H1 (cell line): ENCODE measurements around the gene PRKAR2A. TPM values are rescaled to one million over a fixed set of nuclear protein-coding genes. Genes with fewer than 3 reads are reported as not detected.
A peak's percentile ranks its signal among the peaks of the same experiment; 100 is the strongest.

ENCODE experiments used
- CTCF ChIA-PET: fragments of 300-600 bp; sonication (Branson Sonifier 250); formaldehyde crosslinking; loops from one replicate; lab custom pipeline; 2021; ENCODE audit not compliant: partially characterized antibody; lab: Charles Lee
- POLR2A ChIA-PET: fragments of 300-600 bp; sonication (Branson Sonifier 250); formaldehyde crosslinking; loops from one replicate; lab custom pipeline; 2021; ENCODE audit warnings: inconsistent platforms; ENCODE audit not compliant: partially characterized antibody; lab: Charles Lee
- DNase-seq, 2 experiments: peaks; one replicate each; pipeline versions ENCODE4 v3.0.0 to v3.0.0-alpha.2; 2010 to 2022; ENCODE audit warnings: low spot score in 2 of 2, low read depth in 1 of 2, mixed read lengths in 1 of 2
- FAIRE-seq: peaks from 2 replicates; lab custom pipeline; 2011; peaks lifted over from hg19 to GRCh38; lab: Jason Lieb, UNC
- H2AFZ ChIP-seq: 2 replicates; pipeline ENCODE4 v1.8.1; 2012; ENCODE audit warnings: low read length, inconsistent platforms
- H2AK5ac ChIP-seq: 2 replicates; pipeline ENCODE4 v1.6.1; 2013; ENCODE audit warnings: low read depth, low read length
- H2BK120ac ChIP-seq: replicated peaks from 2 replicates; pipeline ENCODE3; 2013; ENCODE audit warnings: low read depth, low read length, inconsistent platforms
- H2BK12ac ChIP-seq: 2 replicates; pipeline ENCODE4 v1.6.1; 2013; ENCODE audit warnings: low read depth, low read length
- H2BK15ac ChIP-seq: 2 replicates; pipeline ENCODE4 v1.6.1; 2013; ENCODE audit warnings: low read length
- H2BK20ac ChIP-seq: 2 replicates; pipeline ENCODE4 v1.6.1; 2013; ENCODE audit warnings: low read length
- H2BK5ac ChIP-seq: 2 replicates; pipeline ENCODE4 v1.6.1; 2013; ENCODE audit warnings: low read depth, low read length
- H3K14ac ChIP-seq: 2 replicates; pipeline ENCODE4 v1.6.1; 2013; ENCODE audit warnings: inconsistent platforms; ENCODE audit not compliant: insufficient read length
- H3K18ac ChIP-seq: 2 replicates; pipeline ENCODE4 v1.6.1; 2013; ENCODE audit warnings: low read length; ENCODE audit errors: extremely low read depth
- H3K23ac ChIP-seq: 2 replicates; pipeline ENCODE4 v1.6.1; 2013; ENCODE audit warnings: inconsistent platforms; ENCODE audit not compliant: insufficient read length
- H3K23me2 ChIP-seq: 2 replicates; pipeline ENCODE4 v1.6.1; 2013; ENCODE audit warnings: low read depth, low read length
- H3K27ac ChIP-seq: 2 replicates; pipeline ENCODE4 v1.6.1; 2011; ENCODE audit warnings: low read depth, low read length, inconsistent platforms
- H3K27me3 ChIP-seq, 4 experiments: replicated peaks in 1 of 4; 1 replicate in 1 of 4; 2 replicates in 3 of 4; pipeline versions ENCODE4 v1.6.1 to v1.8.1; 2011 to 2013; ENCODE audit warnings: low read length in 3 of 4, mild to moderate bottlenecking in 3 of 4, inconsistent platforms in 2 of 4, mixed read lengths in 2 of 4, moderate library complexity in 1 of 4; ENCODE audit not compliant: control insufficient read depth in 3 of 4, insufficient read depth in 3 of 4; ENCODE audit errors: extremely low read depth in 1 of 4
- H3K36me3 ChIP-seq, 4 experiments: 2 replicates each; pipeline versions ENCODE4 v1.6.1 to v1.8.1; 2011 to 2013; ENCODE audit warnings: mild to moderate bottlenecking in 4 of 4, low read length in 3 of 4, moderate library complexity in 2 of 4, control low read depth in 1 of 4, inconsistent platforms in 1 of 4; ENCODE audit not compliant: insufficient read depth in 4 of 4, control insufficient read depth in 2 of 4
- H3K4ac ChIP-seq: replicated peaks from 2 replicates; pipeline ENCODE3; 2013; ENCODE audit warnings: low read length, low read depth, mixed read lengths, inconsistent platforms; ENCODE audit not compliant: insufficient read length
- H3K4me1 ChIP-seq, 4 experiments: replicated peaks in 1 of 4; 1 replicate in 1 of 4; 2 replicates in 3 of 4; pipeline versions ENCODE4 v1.6.1 to v1.8.1; 2011 to 2013; ENCODE audit warnings: low read length in 3 of 4, inconsistent platforms in 2 of 4, mixed read lengths in 1 of 4; ENCODE audit not compliant: insufficient read depth in 4 of 4, control insufficient read depth in 3 of 4
- H3K4me2 ChIP-seq, 2 experiments: 2 replicates each; pipeline versions ENCODE4 v1.6.1 to v1.8.1; 2011 to 2013; ENCODE audit warnings: low read depth in 2 of 2, low read length in 2 of 2, control low read depth in 1 of 2, inconsistent platforms in 1 of 2, mild to moderate bottlenecking in 1 of 2; ENCODE audit not compliant: insufficient read depth in 1 of 2
- H3K4me3 ChIP-seq, 4 experiments: fragments of 200-600, 300-600 bp in 1 of 4; sonication (generic), shearing (Covaris generic), sonication (Bioruptor Twin) in 1 of 4; 2 replicates each; pipeline versions ENCODE4 v1.5.1 to v1.8.1; 2011 to 2016; ENCODE audit warnings: low read length in 4 of 4, low read depth in 3 of 4, control low read depth in 2 of 4, inconsistent platforms in 2 of 4, mild to moderate bottlenecking in 2 of 4, mixed read lengths in 1 of 4, moderate library complexity in 1 of 4; ENCODE audit not compliant: insufficient read depth in 2 of 4; ENCODE audit errors: extremely low read depth in 1 of 4
- H3K56ac ChIP-seq: replicated peaks from 2 replicates; pipeline ENCODE3; 2013; ENCODE audit warnings: low read depth, mild to moderate bottlenecking, mixed read lengths, low read length, inconsistent platforms; ENCODE audit not compliant: insufficient read length
- H3K79me1 ChIP-seq: 2 replicates; pipeline ENCODE4 v1.6.1; 2013; ENCODE audit warnings: low read depth, low read length, control low read depth
- H3K79me2 ChIP-seq, 2 experiments: 2 replicates each; pipeline versions ENCODE4 v1.6.1 to v1.8.1; 2012 to 2013; ENCODE audit warnings: low read length in 2 of 2, mild to moderate bottlenecking in 2 of 2, inconsistent platforms in 1 of 2; ENCODE audit not compliant: insufficient read depth in 2 of 2, control insufficient read depth in 1 of 2
- H3K9ac ChIP-seq, 4 experiments: replicated peaks in 1 of 4; 1 replicate in 1 of 4; 2 replicates in 3 of 4; pipeline versions ENCODE4 v1.6.1 to v1.8.1; 2011 to 2013; ENCODE audit warnings: low read depth in 3 of 4, low read length in 3 of 4, control low read depth in 2 of 4, mild to moderate bottlenecking in 2 of 4, moderate library complexity in 2 of 4, inconsistent platforms in 1 of 4; ENCODE audit errors: extremely low read depth in 1 of 4
- H3K9me3 ChIP-seq, 2 experiments: 2 replicates each; pipeline versions ENCODE4 v1.6.1 to v1.8.1; 2012 to 2013; ENCODE audit warnings: mild to moderate bottlenecking in 2 of 2, moderate library complexity in 2 of 2, control low read depth in 1 of 2, inconsistent platforms in 1 of 2, low read depth in 1 of 2, low read length in 1 of 2, mixed read lengths in 1 of 2; ENCODE audit not compliant: insufficient read depth in 2 of 2
- H4K20me1 ChIP-seq, 2 experiments: replicated peaks in 1 of 2; 2 replicates each; pipeline versions ENCODE3 to v1.8.1; 2011 to 2013; ENCODE audit warnings: inconsistent platforms in 2 of 2, low read length in 2 of 2, mild to moderate bottlenecking in 1 of 2; ENCODE audit not compliant: insufficient read depth in 2 of 2, control insufficient read depth in 1 of 2
- H4K5ac ChIP-seq: 2 replicates; pipeline ENCODE4 v1.6.1; 2013; ENCODE audit warnings: low read length, low read depth, mixed read lengths, inconsistent platforms; ENCODE audit not compliant: insufficient read length
- H4K8ac ChIP-seq: 2 replicates; pipeline ENCODE4 v1.8.0; 2013; ENCODE audit warnings: mild to moderate bottlenecking, moderate library complexity, low read length, inconsistent platforms; ENCODE audit not compliant: insufficient read depth; ENCODE audit errors: extremely low read depth
- H4K91ac ChIP-seq: replicated peaks from 2 replicates; pipeline ENCODE3; 2013; ENCODE audit warnings: low read length, mixed read lengths, inconsistent platforms; ENCODE audit not compliant: insufficient read length
- BACH1 ChIP-seq: IDR thresholded peaks from 2 replicates; pipeline ENCODE4 v1.6.1; 2012; ENCODE audit warnings: low read length, improper control_type of control experiment
- FOSL1 ChIP-seq: IDR thresholded peaks from 2 replicates; pipeline ENCODE4 v1.6.1; 2011; ENCODE audit warnings: mild to moderate bottlenecking, low read depth, low read length, moderate library complexity; ENCODE audit not compliant: insufficient read depth
- NANOG ChIP-seq: IDR thresholded peaks from 2 replicates; pipeline ENCODE4 v1.6.1; 2011; ENCODE audit warnings: low read length, low read depth, mild to moderate bottlenecking, inconsistent platforms; ENCODE audit not compliant: insufficient read depth, poor library complexity, severe bottlenecking
- SP4 ChIP-seq: IDR thresholded peaks from 2 replicates; pipeline ENCODE4 v1.6.1; 2012; ENCODE audit warnings: low read length, inconsistent platforms
- SUZ12 ChIP-seq: fragments of 200-600 bp; sonication (generic); IDR thresholded peaks from 2 replicates; pipeline ENCODE4 v1.6.1; 2012; ENCODE audit warnings: mild to moderate bottlenecking, inconsistent platforms, low read length, moderate library complexity, mixed read lengths
- WGBS, 2 experiments: shearing (Covaris generic) in 1 of 2; methylation state at CpG; one replicate each; pipeline versions ENCODE4 v1.1.6 to v1.1.7; 2013 to 2015; ENCODE audit warnings: low lambda C conversion rate in 2 of 2, mixed read lengths in 2 of 2, inconsistent platforms in 1 of 2, low coverage in 1 of 2, missing lambda C conversion rate in 1 of 2; ENCODE audit not compliant: insufficient replicate concordance in 2 of 2, insufficient coverage in 1 of 2, insufficient read length in 1 of 2; ENCODE audit errors: extremely low coverage in 1 of 2, missing lambda C conversion rate in 1 of 2; 5-methylcytosine and 5-hydroxymethylcytosine counted together
- polyA plus RNA-seq, 7 experiments: library from polyadenylated mRNA; depleted of rRNA in 3 of 7; stranded (reverse) in 5 of 7; unstranded in 2 of 7; fragments of >200 nt in 5 of 7; fragments of 200-250 nt in 2 of 7; gene quantifications; 1 replicate in 5 of 7; 2 replicates in 1 of 7; 4 replicates in 1 of 7; pipeline versions ENCODE4 v1.2.1 to v1.2.3, GENCODE V29; 2011 to 2013; ENCODE audit warnings: missing spikeins in 2 of 7, mixed read lengths in 2 of 7
- total RNA-seq: library from RNA; stranded (reverse); fragmentation: NEBNext Ultra II Directional; extraction: Animal tissue kit (Norgen Biotek cat#: 25700); gene quantifications from 2 replicates; pipeline ENCODE4 v1.2.1, GENCODE V29; 2021

PRKAR2A gene
- total and polyA plus RNA-seq, 2 of the 8 experiments (the other 6 are each of a cell fraction or from before 2014, with no cell fraction given), result 6.3 to 42.4 TPM

DNA sequence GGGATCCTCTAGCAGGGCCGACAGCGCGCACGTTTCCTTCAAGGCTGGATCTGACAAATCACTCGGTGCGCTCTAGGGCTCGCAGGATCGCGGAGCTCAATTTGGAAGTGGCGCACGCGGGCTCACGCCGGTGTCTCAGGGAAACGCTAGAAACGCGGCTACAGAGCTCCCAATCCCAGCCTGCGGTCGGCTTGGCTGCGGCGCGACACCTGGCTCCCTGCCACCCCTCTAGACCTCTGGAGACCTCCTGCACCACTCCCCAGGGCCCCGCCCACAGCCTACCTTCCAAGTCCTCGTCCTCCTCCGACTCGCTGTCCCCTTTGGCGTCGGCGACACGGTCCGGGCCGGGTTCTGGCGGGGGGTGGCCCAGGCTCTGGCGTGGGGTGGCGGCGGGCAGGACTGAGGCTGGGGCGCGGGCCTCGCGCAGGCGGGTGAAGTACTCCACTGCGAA is 596 bp downstream of the PRKAR2A start:
- no peak overlapping the region for H3K23ac ChIP-seq
- WGBS, 2 experiments, result 1% methylated on average over 33 of the region's 42 CpGs; no CpG with 5 or more reads in 1 of the 2 experiments
- H2BK120ac ChIP-seq, result no peak overlapping the region
- H3K4me1 ChIP-seq, result peaks cover 0 to 2% (median 0%) of the 10 kb centered on the region in 4 experiments; a peak in 1 of 7 replicates
- H2AK5ac ChIP-seq, result no peak overlapping the region
- no peaks in the 10 kb centered on the region for H4K20me1 ChIP-seq
- no peaks in the 10 kb centered on the region for H3K36me3 ChIP-seq
- 0 out of 2 replicates have a peak overlapping the region, but pooled peaks have one; percentile 11 for H2AFZ ChIP-seq
- H2BK20ac ChIP-seq, result no peak overlapping the region
- peak overlapping the region; percentile 68; the same call in 1 of the 2 replicates for H4K8ac ChIP-seq
- peak overlapping the region in 2 of 4 experiments; percentile 41; a peak in 3 of 7 replicates for H3K9ac ChIP-seq
- peaks cover 10% of the 10 kb centered on the region for H3K23me2 ChIP-seq
- no peaks in the 10 kb centered on the region for H3K9me3 ChIP-seq
- peak overlapping the region; percentile 74 to 95 for H3K4me2 ChIP-seq
- no peak overlapping the region for H3K14ac ChIP-seq
- DNase-seq (peak; percentile 23 to 81), FAIRE-seq (no peak)
- H3K79me1 ChIP-seq, result no peaks in the 10 kb centered on the region
- peaks cover 0 to 5% (median 0%) of the 10 kb centered on the region in 4 experiments; a peak in 3 of 7 replicates for H3K27me3 ChIP-seq
- ChIA-PET POLR2A (interaction anchor here (0.7 to 2.0 kb wide), 13 partner anchors 9 to 246 kb away, joined by 3 to 4 read pairs (median 3); partner anchors contain the start of genes QRICH1, SLC25A20 and SLC26A6), CTCF (interaction anchor here (0.5 to 1.8 kb wide), 5 partner anchors 26 to 689 kb away, joined by 3 read pairs; no protein-coding TSS in a partner anchor)
- H3K27ac ChIP-seq, result no peak overlapping the region
- no peak overlapping the region for H2BK15ac ChIP-seq
- H3K4ac ChIP-seq, result no peak overlapping the region
- H3K56ac ChIP-seq, result no peak overlapping the region
- no peak overlapping the region for H4K5ac ChIP-seq
- no peak overlapping the region for H2BK12ac ChIP-seq
- H3K79me2 ChIP-seq, result no peaks in the 10 kb centered on the region
- H2BK5ac ChIP-seq, result no peak overlapping the region
- H3K4me3 ChIP-seq, result peak overlapping the region; percentile 50 to 75 (median 64)
- H4K91ac ChIP-seq, result no peak overlapping the region
- H3K18ac ChIP-seq, result no peak overlapping the region; the same call in 1 of the 2 replicates
- TF ChIP-seq SP4, result no peak
- no peak for TF ChIP-seq FOSL1
- no peak for TF ChIP-seq NANOG
- peak; percentile 44; the same call in 1 of the 2 replicates for TF ChIP-seq BACH1
- peak; percentile 35 for TF ChIP-seq SUZ12
